HepG2 (cell line): ENCODE results near the gene PTGR1. TPM values are rescaled to one million over a fixed set of nuclear protein-coding genes. Genes with fewer than 3 reads are reported as not detected.

ENCODE experiments used
- CHD4 ChIP-seq: fragments of 200-600 bp; sonication (generic); IDR thresholded peaks from 2 replicates; pipeline ENCODE4 v1.7.0; 2017; ENCODE audit warnings: mild to moderate bottlenecking, low read length, borderline replicate concordance
- ELF4 ChIP-seq: sonication (generic); formaldehyde crosslinking; IDR thresholded peaks from 2 replicates; pipeline ENCODE4 v1.5.0; 2020; ENCODE audit warnings: missing genetic modification reagents, mild to moderate bottlenecking, moderate library complexity, borderline replicate concordance
- HOXA9 ChIP-seq: sonication (generic); formaldehyde crosslinking; IDR thresholded peaks from 2 replicates; pipeline ENCODE4 v1.8.1; 2022; ENCODE audit warnings: missing genetic modification reagents, mild to moderate bottlenecking, moderate library complexity, borderline replicate concordance
- SP1 ChIP-seq, 2 experiments: fragments of 450-650 bp in 1 of 2; sonication (generic) in 1 of 2; formaldehyde crosslinking in 1 of 2; IDR thresholded peaks; 2 replicates each; pipeline versions ENCODE4 v1.4.0 to v1.6.1; 2016 to 2020; ENCODE audit warnings: missing genetic modification reagents in 1 of 2
- THAP8 ChIP-seq: sonication (generic); formaldehyde crosslinking; IDR thresholded peaks from 2 replicates; pipeline ENCODE4 v1.5.1; 2020; ENCODE audit warnings: missing genetic modification reagents, mild to moderate bottlenecking, borderline replicate concordance
- YEATS2 ChIP-seq: sonication (generic); formaldehyde crosslinking; IDR thresholded peaks from 2 replicates; pipeline ENCODE4 v1.4.0; 2020; ENCODE audit warnings: missing genetic modification reagents, borderline replicate concordance
- ZC3H13 ChIP-seq: sonication (generic); formaldehyde crosslinking; IDR thresholded peaks from 2 replicates; pipeline ENCODE4 v1.8.1; 2023; ENCODE audit warnings: mild to moderate bottlenecking, missing genetic modification reagents, moderate library complexity
- ZFAT ChIP-seq: sonication (generic); formaldehyde crosslinking; conservative IDR thresholded peaks from 2 replicates; pipeline ENCODE4 v1.8.1; 2023; ENCODE audit warnings: missing genetic modification reagents, inconsistent platforms
- ZNF703 ChIP-seq: sonication (generic); formaldehyde crosslinking; IDR thresholded peaks from 2 replicates; pipeline ENCODE4 v1.5.1; 2020; ENCODE audit warnings: missing genetic modification reagents, mild to moderate bottlenecking, moderate library complexity, borderline replicate concordance
- ZNF710 ChIP-seq: sonication (generic); formaldehyde crosslinking; IDR thresholded peaks from 2 replicates; pipeline ENCODE4 v1.5.0; 2020; ENCODE audit warnings: mild to moderate bottlenecking, missing genetic modification reagents, borderline replicate concordance
- ZNF749 ChIP-seq: sonication (generic); formaldehyde crosslinking; IDR thresholded peaks from 2 replicates; pipeline ENCODE4 v1.8.0; 2022; ENCODE audit warnings: mild to moderate bottlenecking, missing genetic modification reagents, moderate library complexity, borderline replicate concordance
- ZNF883 ChIP-seq: sonication (generic); formaldehyde crosslinking; IDR thresholded peaks from 2 replicates; pipeline ENCODE4 v1.5.1; 2020; ENCODE audit warnings: mild to moderate bottlenecking, missing genetic modification reagents; ENCODE audit errors: not compliant biosample characterization
- polyA plus RNA-seq, 8 experiments: library from polyadenylated mRNA; depleted of rRNA in 3 of 8; stranded (reverse) in 7 of 8; unstranded in 1 of 8; fragments of >200 nt; fragmentation: Illumina TruSeq in 4 of 8; extraction: Trizol in 4 of 8; gene quantifications; 2 replicates each; pipeline versions ENCODE4 v1.2.1 to v1.2.3, GENCODE V29; 2011 to 2016; ENCODE audit warnings: low read depth in 4 of 8, missing spikeins in 1 of 8, mixed read lengths in 1 of 8; ENCODE audit not compliant: insufficient read depth in 1 of 8
- total RNA-seq, 5 experiments: library from RNA; depleted of rRNA; stranded (reverse); fragments of >200 nt; fragmentation: Illumina TruSeq; extraction: Trizol; gene quantifications; 2 replicates each; pipeline ENCODE4 v1.2.3, GENCODE V29; 2016; ENCODE audit warnings: low read depth in 1 of 5
- TF ChIP-seq, protein P1 (sequence below): sonication (generic); formaldehyde crosslinking; IDR thresholded peaks from 2 replicates; pipeline ENCODE4 v1.5.0; 2020; ENCODE audit warnings: mild to moderate bottlenecking, missing genetic modification reagents, borderline replicate concordance
- TF ChIP-seq, protein P2 (sequence below): sonication (generic); formaldehyde crosslinking; IDR thresholded peaks from 2 replicates; pipeline ENCODE4 v1.4.0; 2020; ENCODE audit warnings: missing genetic modification reagents, borderline replicate concordance

The PTGR1 gene
- total and polyA plus RNA-seq, 2 of the 13 experiments (the other 11 are each of a cell fraction or from before 2014, with no cell fraction given) = 6.0 to 15.8 TPM

GRCh38 chr9:111598733-111599091 lies 735 bp downstream of the PTGR1 start (continued):
- TF ChIP-seq, protein P1, sequence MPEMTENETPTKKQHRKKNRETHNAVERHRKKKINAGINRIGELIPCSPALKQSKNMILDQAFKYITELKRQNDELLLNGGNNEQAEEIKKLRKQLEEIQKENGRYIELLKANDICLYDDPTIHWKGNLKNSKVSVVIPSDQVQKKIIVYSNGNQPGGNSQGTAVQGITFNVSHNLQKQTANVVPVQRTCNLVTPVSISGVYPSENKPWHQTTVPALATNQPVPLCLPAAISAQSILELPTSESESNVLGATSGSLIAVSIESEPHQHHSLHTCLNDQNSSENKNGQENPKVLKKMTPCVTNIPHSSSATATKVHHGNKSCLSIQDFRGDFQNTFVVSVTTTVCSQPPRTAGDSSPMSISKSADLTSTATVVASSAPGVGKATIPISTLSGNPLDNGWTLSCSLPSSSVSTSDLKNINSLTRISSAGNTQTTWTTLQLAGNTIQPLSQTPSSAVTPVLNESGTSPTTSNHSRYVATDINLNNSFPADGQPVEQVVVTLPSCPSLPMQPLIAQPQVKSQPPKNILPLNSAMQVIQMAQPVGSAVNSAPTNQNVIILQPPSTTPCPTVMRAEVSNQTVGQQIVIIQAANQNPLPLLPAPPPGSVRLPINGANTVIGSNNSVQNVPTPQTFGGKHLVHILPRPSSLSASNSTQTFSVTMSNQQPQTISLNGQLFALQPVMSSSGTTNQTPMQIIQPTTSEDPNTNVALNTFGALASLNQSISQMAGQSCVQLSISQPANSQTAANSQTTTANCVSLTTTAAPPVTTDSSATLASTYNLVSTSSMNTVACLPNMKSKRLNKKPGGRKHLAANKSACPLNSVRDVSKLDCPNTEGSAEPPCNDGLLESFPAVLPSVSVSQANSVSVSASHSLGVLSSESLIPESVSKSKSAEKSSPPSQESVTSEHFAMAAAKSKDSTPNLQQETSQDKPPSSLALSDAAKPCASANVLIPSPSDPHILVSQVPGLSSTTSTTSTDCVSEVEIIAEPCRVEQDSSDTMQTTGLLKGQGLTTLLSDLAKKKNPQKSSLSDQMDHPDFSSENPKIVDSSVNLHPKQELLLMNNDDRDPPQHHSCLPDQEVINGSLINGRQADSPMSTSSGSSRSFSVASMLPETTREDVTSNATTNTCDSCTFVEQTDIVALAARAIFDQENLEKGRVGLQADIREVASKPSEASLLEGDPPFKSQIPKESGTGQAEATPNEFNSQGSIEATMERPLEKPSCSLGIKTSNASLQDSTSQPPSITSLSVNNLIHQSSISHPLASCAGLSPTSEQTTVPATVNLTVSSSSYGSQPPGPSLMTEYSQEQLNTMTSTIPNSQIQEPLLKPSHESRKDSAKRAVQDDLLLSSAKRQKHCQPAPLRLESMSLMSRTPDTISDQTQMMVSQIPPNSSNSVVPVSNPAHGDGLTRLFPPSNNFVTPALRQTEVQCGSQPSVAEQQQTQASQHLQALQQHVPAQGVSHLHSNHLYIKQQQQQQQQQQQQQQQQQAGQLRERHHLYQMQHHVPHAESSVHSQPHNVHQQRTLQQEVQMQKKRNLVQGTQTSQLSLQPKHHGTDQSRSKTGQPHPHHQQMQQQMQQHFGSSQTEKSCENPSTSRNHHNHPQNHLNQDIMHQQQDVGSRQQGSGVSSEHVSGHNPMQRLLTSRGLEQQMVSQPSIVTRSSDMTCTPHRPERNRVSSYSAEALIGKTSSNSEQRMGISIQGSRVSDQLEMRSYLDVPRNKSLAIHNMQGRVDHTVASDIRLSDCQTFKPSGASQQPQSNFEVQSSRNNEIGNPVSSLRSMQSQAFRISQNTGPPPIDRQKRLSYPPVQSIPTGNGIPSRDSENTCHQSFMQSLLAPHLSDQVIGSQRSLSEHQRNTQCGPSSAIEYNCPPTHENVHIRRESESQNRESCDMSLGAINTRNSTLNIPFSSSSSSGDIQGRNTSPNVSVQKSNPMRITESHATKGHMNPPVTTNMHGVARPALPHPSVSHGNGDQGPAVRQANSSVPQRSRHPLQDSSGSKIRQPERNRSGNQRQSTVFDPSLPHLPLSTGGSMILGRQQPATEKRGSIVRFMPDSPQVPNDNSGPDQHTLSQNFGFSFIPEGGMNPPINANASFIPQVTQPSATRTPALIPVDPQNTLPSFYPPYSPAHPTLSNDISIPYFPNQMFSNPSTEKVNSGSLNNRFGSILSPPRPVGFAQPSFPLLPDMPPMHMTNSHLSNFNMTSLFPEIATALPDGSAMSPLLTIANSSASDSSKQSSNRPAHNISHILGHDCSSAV = no peak
- TF ChIP-seq ELF4 (CRISPR knock-in tag) (no peak), ZNF710 (CRISPR knock-in tag) (no peak), YEATS2 (CRISPR knock-in tag) (no peak; the same call in 1 of the 2 replicates), ZNF749 (CRISPR knock-in tag) (no peak), ZC3H13 (CRISPR knock-in tag) (no peak), ZNF883 (CRISPR knock-in tag) (no peak), HOXA9 (no peak), ZFAT (CRISPR knock-in tag) (no peak), THAP8 (CRISPR knock-in tag) (no peak), ZNF703 (CRISPR knock-in tag) (no peak), SP1 (IDR thresholded peaks at IDR 0.05) (no peak), SP1 (CRISPR knock-in tag; IDR thresholded peaks at IDR 0.05) (no peak), CHD4 (no peak)
- TF ChIP-seq, protein P2, sequence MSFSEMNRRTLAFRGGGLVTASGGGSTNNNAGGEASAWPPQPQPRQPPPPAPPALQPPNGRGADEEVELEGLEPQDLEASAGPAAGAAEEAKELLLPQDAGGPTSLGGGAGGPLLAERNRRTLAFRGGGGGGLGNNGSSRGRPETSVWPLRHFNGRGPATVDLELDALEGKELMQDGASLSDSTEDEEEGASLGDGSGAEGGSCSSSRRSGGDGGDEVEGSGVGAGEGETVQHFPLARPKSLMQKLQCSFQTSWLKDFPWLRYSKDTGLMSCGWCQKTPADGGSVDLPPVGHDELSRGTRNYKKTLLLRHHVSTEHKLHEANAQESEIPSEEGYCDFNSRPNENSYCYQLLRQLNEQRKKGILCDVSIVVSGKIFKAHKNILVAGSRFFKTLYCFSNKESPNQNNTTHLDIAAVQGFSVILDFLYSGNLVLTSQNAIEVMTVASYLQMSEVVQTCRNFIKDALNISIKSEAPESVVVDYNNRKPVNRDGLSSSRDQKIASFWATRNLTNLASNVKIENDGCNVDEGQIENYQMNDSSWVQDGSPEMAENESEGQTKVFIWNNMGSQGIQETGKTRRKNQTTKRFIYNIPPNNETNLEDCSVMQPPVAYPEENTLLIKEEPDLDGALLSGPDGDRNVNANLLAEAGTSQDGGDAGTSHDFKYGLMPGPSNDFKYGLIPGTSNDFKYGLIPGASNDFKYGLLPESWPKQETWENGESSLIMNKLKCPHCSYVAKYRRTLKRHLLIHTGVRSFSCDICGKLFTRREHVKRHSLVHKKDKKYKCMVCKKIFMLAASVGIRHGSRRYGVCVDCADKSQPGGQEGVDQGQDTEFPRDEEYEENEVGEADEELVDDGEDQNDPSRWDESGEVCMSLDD (CRISPR knock-in tag) = no peak
